Measurements from ENCODE around the gene TCFL5. TPM values are rescaled to one million over a fixed set of nuclear protein-coding genes. Genes with fewer than 3 reads are reported as not detected.
"Not testable (repeated sequence)": the region's sequence is repeated elsewhere in the genome, so short reads cannot be mapped to it uniquely, and the experiment has no call there.

The TCFL5 gene
- total RNA-seq, 2 experiments from 2014 or later = 6.2 to 6.5 TPM

DNA sequence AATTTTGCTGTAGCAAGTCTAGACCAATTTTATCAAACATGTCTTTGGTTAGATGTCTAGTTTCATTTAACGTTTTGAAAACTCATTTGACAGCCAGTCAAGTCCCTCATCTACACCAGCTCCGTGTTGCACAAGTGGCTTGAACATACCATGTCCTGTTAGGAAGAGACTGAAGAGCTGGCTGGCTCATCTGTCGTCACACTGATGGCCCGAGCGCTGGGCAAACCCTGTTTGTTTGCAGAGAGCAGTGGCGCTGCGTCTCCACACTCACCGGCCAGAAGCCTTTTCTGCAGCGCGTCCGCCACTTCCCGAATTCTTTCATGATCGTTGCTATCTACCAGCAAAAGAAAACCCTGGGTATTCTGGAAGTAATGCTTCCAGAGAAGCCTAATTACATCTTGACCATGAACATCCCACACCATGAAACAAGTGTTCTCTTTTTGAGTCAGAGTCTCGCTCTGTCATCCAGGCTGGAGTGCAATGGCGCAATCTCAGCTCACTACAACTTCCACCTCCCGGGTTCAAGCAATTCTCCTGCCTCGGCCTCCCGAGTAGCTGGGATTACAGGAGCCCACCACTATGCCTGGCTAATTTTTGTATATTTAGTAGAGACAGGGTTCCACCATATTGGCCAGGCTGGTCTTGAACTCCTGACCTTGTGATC, 10.7 kb upstream of the TCFL5 start:
- CTCF ChIA-PET = interaction anchor here (1.8 to 3.1 kb wide), 2 partner anchors 136 to 139 kb away, joined by 5 to 14 read pairs; no protein-coding TSS in a partner anchor
- POLR2A ChIA-PET = no interaction called here

DNA sequence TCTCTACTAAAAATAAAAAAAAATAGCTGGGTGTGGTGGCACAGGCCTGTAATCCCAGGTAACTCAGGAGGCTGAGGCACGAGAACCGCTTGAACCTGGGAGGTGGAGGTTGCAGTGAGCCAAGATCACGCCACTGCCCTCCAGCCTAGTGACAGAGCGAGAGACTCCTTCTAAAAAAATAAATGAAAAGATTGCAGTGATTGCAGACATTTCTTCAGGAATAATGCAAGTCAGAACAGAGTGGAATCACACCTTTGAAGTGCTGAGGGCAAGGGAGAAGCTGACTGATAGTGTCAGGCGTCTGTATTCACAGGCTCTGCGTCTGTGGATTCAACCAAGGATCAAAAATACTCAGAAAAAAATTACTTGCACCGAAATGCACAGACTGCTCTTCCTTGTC, 2.6 kb upstream of the TCFL5 start:
- POLR2A ChIA-PET = no interaction called here

DNA sequence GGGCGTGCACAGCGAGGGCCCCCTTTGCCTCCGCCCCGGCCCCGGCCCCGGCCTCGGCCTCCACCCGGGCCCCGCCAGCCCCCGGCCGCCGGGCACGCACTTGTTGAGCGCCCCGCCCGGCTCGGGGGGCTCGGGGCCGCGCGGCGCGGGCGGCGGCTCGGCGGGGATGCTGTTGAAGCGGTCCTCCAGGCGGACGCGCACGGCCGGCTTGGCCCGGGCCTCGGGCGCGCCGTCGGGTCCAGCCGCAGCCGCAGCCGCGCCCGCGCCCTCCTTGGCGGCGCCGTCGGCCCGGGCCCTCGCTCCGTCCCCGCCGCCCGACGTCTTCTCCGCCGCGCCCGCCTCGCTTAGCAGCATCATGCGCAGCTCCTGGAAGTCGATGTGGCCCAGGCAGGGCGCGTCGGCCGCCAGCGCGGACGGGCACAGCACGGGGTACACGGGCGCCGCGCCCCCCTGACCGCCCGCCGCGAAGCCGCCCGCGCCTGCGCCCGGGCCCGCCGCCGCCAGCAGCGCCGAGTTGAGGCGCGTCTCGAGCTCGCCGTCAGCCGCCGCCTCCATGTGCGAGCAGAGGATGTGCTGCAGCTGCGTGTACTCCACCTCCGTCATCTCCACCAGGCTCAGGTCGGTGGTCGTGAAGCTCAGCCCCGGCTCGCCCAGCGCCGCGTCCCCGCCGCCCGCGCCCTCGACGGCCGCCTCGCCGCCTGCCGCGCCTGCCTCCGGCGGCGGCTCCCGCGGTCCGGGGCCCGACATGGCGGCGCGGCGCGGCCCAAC, 514 bp downstream of the TCFL5 start:
- ChIA-PET CTCF (interaction anchor here (0.8 to 1.1 kb wide), 2 partner anchors 53 to 148 kb away, joined by 3 to 4 read pairs; no protein-coding TSS in a partner anchor), POLR2A (interaction anchor here (1.3 kb wide), 2 partner anchors 53 to 120 kb away, joined by 4 to 5 read pairs; no protein-coding TSS in a partner anchor)

More for the DNA sequence above, 2.6 kb upstream of the TCFL5 start:
- CTCF ChIA-PET = interaction anchor here (0.7 to 1.9 kb wide), 2 partner anchors 11 to 60 kb away, joined by 3 to 4 read pairs; no protein-coding TSS in a partner anchor

GRCh38 chr20:62860391-62860923, 1.2 kb downstream of the TCFL5 start:
- ChIA-PET POLR2A (interaction anchor here (1.3 kb wide), 2 partner anchors 52 to 119 kb away, joined by 4 to 5 read pairs; no protein-coding TSS in a partner anchor), CTCF (interaction anchor here (0.6 kb wide), 1 partner anchor 59 kb away, joined by 3 read pairs; no protein-coding TSS in a partner anchor)

DNA sequence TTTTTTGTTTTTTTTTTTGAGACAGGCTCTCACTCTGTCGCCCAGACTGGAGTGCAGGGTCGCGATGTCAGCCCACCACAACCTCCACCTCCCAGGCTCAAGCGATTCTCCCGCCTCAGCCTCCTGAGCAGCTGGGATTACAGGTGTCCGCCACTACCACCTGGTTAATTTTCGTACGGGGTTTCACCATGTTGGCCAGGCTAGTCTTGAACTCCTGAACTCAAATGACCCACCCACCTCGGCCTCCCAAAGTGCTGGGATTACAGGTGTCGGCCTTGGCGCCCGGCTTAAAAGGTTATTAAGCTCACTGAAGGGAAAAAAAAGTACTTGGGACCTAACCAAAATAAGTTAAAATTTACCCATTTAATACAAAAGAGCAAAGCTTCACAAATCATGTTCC, 1.9 kb downstream of the TCFL5 start:
- ChIA-PET POLR2A (interaction anchor here (1.3 kb wide), 1 partner anchor 51 kb away, joined by 4 read pairs; no protein-coding TSS in a partner anchor), CTCF (no interaction called here)

GRCh38 chr20:62858058-62858830, 3.4 kb downstream of the TCFL5 start:
- ChIA-PET CTCF (interaction anchor here (0.6 kb wide), 1 partner anchor 49 kb away, joined by 3 read pairs; no protein-coding TSS in a partner anchor), POLR2A (no interaction called here)

DNA sequence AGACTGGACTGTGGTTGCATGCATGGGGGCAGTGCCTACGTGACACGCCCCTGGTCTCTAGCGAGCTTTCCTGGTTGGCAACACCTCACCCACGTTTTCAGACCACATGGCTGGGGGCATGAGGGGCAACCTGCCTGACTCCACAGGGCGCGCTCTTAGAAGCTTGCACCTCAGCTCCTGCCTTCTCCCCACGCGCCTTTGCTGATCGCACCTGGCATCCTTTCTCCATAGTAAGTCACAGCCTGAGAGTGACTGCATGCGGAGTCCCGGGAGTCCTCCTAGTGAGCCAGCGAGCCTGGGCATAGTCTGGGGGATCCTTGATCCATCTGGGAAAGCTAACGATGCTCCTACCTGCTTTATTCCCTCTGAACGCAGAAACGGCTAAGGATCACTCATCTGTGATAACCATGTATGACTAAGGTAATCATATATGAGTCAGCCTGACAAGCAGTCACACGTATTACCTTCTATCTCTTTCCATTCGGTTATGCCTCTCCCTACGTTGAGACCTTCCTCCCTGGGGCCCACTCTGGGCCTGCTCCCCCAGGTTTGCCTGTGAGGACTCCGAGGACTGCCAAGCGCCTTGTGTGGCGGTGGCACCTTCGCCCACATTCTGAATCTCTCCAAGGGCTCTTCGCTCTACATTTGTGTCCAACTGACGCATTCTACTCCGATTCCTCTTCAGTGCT, 4.5 kb downstream of the TCFL5 start:
- POLR2A ChIA-PET = no interaction called here
- CTCF ChIA-PET = interaction anchor here (1.1 kb wide), 1 partner anchor 43 kb away, joined by 4 read pairs; no protein-coding TSS in a partner anchor

- CTCF ChIA-PET = no interaction called here
These were observed 6.5 kb downstream of the TCFL5 start for GRCh38 chr20:62855120-62855519.

DNA sequence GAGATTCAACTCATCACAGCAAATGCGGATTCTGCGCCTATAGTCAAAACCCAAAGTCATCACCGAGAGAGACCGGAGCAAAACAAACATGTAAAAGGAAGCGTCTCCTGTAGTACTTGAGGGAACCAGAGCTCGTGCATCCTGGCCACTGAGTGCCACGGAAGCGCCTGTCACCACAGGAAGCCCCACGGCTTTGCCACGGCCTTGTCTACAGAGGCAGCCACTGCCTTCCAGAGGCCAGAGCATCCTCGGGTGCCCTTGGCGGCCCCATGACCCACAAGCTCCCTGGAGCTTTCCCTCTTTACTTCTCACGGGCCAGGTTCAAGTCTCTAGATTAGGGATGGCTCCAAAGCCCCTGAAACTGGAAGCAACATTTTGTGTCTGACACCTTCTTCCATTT, 7.5 kb downstream of the TCFL5 start:
- ChIA-PET CTCF (interaction anchor here (1.1 kb wide), 1 partner anchor 62 kb away, joined by 3 read pairs; no protein-coding TSS in a partner anchor), POLR2A (no interaction called here)

More at GRCh38 chr20:62855120-62855519, 6.5 kb downstream of the TCFL5 start:
- POLR2A ChIA-PET = interaction anchor here (0.6 kb wide), 1 partner anchor 308 kb away, joined by 3 read pairs; no protein-coding TSS in a partner anchor

DNA sequence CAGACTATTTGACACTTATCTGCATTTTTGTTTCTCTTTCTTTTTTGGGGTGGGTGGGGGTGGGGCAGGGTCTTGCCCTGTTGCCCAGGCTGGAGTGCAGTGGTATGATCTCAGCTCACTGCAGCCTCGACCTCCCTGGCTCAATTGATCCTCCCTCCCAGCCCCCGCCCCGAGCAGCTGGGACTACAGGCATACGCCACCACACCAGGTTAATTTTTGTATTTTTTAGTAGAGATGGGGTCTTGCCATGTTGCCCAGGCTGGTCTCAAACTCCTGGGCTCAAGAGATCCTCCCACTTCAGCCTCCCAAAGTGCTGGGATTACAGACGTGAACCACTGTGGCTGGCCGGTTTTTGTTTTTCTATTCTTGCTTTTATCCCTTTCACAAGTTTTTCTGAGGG, 8.3 kb downstream of the TCFL5 start:
- CTCF ChIA-PET, POLR2A ChIA-PET: not testable (repeated sequence)

- ChIA-PET CTCF (no interaction called here), POLR2A (no interaction called here)
These were observed 8.8 kb downstream of the TCFL5 start for GRCh38 chr20:62852841-62853240.

- CTCF ChIA-PET = no interaction called here
- POLR2A ChIA-PET = no interaction called here
These were observed 9.4 kb downstream of the TCFL5 start for GRCh38 chr20:62852196-62852595.

DNA sequence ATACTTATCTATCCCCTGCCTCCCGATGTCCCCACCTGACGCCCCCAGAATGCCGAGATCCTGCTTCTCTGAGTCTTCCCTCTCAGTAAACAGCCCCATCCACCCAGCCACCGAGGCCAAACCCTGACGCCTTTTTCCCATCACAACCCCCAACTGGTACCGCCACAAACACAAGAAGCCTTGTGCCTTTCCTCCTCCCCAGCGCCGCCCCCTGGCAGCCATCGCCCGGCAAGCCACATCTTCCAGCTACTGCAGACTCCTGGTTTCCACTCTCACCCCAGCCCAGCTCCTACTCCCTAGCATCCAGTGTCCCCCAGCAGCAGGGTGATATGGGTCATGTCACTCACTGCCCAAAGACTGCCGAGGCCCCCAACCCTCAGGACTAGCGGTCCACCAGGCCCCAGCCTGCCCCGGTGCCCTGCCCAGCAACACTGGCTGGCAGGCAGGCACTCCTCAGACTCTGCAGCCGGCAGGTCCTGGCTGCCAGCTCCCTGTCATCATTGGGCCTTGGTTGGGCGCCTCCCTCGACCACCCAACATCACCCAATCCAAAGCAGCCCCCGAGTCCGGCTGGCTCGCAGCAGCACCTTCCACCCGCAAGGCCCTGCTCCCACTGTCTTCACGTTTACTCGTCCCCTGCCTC, 11.2 kb downstream of the TCFL5 start:
- ChIA-PET POLR2A (no interaction called here), CTCF (no interaction called here)

GRCh38 chr20:62849431-62849830, 12.2 kb downstream of the TCFL5 start:
- ChIA-PET POLR2A (no interaction called here), CTCF (interaction anchor here (1.3 kb wide), 1 partner anchor 41 kb away, joined by 5 read pairs; no protein-coding TSS in a partner anchor)

DNA sequence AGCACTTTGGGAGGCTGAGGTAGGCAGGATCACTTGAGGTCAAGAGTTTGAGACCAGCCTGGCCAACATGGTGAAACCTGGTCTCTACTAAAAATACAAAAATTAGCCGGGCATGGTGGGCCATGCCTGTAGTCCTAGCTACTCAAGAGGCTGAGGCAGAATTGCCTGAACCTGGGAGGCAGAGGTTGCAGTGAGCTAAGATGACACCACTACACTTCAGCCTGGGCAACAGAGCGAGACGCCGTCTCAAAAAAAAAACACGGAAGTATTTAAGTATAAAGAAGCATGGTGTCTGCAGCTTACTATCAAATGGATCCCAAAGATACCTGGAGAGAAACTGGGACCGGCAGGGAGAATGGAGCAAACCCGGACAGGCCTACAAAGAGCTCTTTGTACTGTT, 12.7 kb downstream of the TCFL5 start:
- CTCF ChIA-PET = interaction anchor here (1.3 kb wide), 1 partner anchor 41 kb away, joined by 5 read pairs; no protein-coding TSS in a partner anchor
- POLR2A ChIA-PET = not testable (repeated sequence)

GRCh38 chr20:62846166-62846890, 15.3 kb downstream of the TCFL5 start:
- POLR2A ChIA-PET = interaction anchor here (0.6 kb wide), 1 partner anchor 22 kb away, joined by 3 read pairs; no protein-coding TSS in a partner anchor
- CTCF ChIA-PET = interaction anchor here (0.7 to 1.0 kb wide), 3 partner anchors 30 to 350 kb away, joined by 3 to 4 read pairs (median 3); no protein-coding TSS in a partner anchor

GRCh38 chr20:62845416-62846160, 16.0 kb downstream of the TCFL5 start:
- CTCF ChIA-PET = interaction anchor here (0.7 to 1.0 kb wide), 2 partner anchors 30 to 199 kb away, joined by 3 read pairs; no protein-coding TSS in a partner anchor

More at GRCh38 chr20:62845416-62846160, 16.0 kb downstream of the TCFL5 start:
- POLR2A ChIA-PET = no interaction called here
